Loucy (cell line): ENCODE measurements around the gene SCIMP.

ENCODE experiments used
- H2AFZ ChIP-seq: fragments of 200-600 bp; sonication (generic); 2 replicates; pipeline ENCODE4 v1.6.0; 2016; ENCODE audit warnings: antibody characterized with exemption, mild to moderate bottlenecking, low read length, moderate library complexity
- H3F3A ChIP-seq: fragments of 200-600 bp; 2 replicates; pipeline ENCODE4 v1.6.0; 2016; ENCODE audit warnings: antibody characterized with exemption, low read depth, mild to moderate bottlenecking
- H3K27me3 ChIP-seq: fragments of 200-600 bp; sonication (generic); 2 replicates; pipeline ENCODE4 v1.6.1; 2014; ENCODE audit warnings: low read length, mild to moderate bottlenecking; ENCODE audit not compliant: insufficient read depth, poor library complexity, severe bottlenecking
- H3K36me3 ChIP-seq: fragments of 200-600 bp; sonication (generic); 2 replicates; pipeline ENCODE4 v1.6.1; 2016; ENCODE audit warnings: low read length; ENCODE audit not compliant: insufficient read depth
- H3K4me1 ChIP-seq: fragments of 200-600 bp; sonication (generic); 2 replicates; pipeline ENCODE4 v1.5.1; 2014; ENCODE audit warnings: low read length, mild to moderate bottlenecking; ENCODE audit not compliant: insufficient read depth, poor library complexity, severe bottlenecking
- H3K4me2 ChIP-seq: fragments of 200-600 bp; sonication (generic); 2 replicates; pipeline ENCODE4 v1.6.0; 2014; ENCODE audit warnings: antibody characterized with exemption, low read length, low read depth, mild to moderate bottlenecking; ENCODE audit not compliant: poor library complexity, severe bottlenecking
- H3K4me3 ChIP-seq: fragments of 200-600 bp; sonication (generic); 2 replicates; pipeline ENCODE4 v1.5.1; 2014; ENCODE audit warnings: low read length, mild to moderate bottlenecking, mixed read lengths; ENCODE audit not compliant: poor library complexity, severe bottlenecking
- H3K79me2 ChIP-seq: fragments of 200-600 bp; sonication (generic); 2 replicates; pipeline ENCODE4 v1.6.1; 2014; ENCODE audit warnings: low read length; ENCODE audit not compliant: insufficient read depth
- H3K9ac ChIP-seq: fragments of 200-600 bp; sonication (generic); 2 replicates; pipeline ENCODE4 v1.6.0; 2014; ENCODE audit warnings: mild to moderate bottlenecking, low read depth, low read length, moderate library complexity; ENCODE audit not compliant: poor library complexity, severe bottlenecking
- H3K9me2 ChIP-seq: fragments of 200-600 bp; sonication (generic); replicated peaks from 2 replicates; pipeline ENCODE4 v1.6.1; 2016; ENCODE audit warnings: low read depth, low read length, mixed read lengths
- H3K9me3 ChIP-seq: fragments of 200-600 bp; sonication (generic); 2 replicates; pipeline ENCODE4 v1.6.1; 2014; ENCODE audit warnings: mild to moderate bottlenecking, antibody characterized with exemption, low read length, low read depth; ENCODE audit not compliant: insufficient read depth
- H4K20me1 ChIP-seq: fragments of 200-600 bp; sonication (generic); 2 replicates; pipeline ENCODE4 v1.6.0; 2014; ENCODE audit warnings: antibody characterized with exemption, low read length, mild to moderate bottlenecking; ENCODE audit not compliant: insufficient read depth, poor library complexity, severe bottlenecking
- CTCF ChIP-seq: fragments of 200-600 bp; sonication (generic); conservative IDR thresholded peaks from 2 replicates; pipeline ENCODE4 v1.5.1; 2014; ENCODE audit warnings: mild to moderate bottlenecking, antibody characterized with exemption, low read length
- EZH2phosphoT487 ChIP-seq: fragments of 200-600 bp; IDR thresholded peaks from 2 replicates; pipeline ENCODE4 v1.6.1; 2018; ENCODE audit warnings: antibody characterized with exemption, mild to moderate bottlenecking, moderate library complexity, borderline replicate concordance

SCIMP gene

GRCh38 chr17:5264893-5265292, 30.2 kb upstream of the SCIMP start:
- H3K9me3 ChIP-seq, result no peaks in the 10 kb centered on the region
- H3F3A ChIP-seq, result no peaks in the 10 kb centered on the region
- no peaks in the 10 kb centered on the region for H3K9me2 ChIP-seq
- H3K4me1 ChIP-seq, result peaks cover 5% of the 10 kb centered on the region
- H4K20me1 ChIP-seq, result no peaks in the 10 kb centered on the region
- no peaks in the 10 kb centered on the region for H3K27me3 ChIP-seq
- H3K36me3 ChIP-seq, result no peaks in the 10 kb centered on the region
- no peak overlapping the region for H3K9ac ChIP-seq
- H2AFZ ChIP-seq, result peak overlapping the region; percentile 63
- no peak overlapping the region for H3K4me2 ChIP-seq
- no peak for TF ChIP-seq CTCF
- TF ChIP-seq EZH2phosphoT487, result no peak
- no peak overlapping the region for H3K4me3 ChIP-seq
- H3K79me2 ChIP-seq, result no peaks in the 10 kb centered on the region

- no peaks in the 10 kb centered on the region for H3F3A ChIP-seq
- TF ChIP-seq CTCF (no peak), EZH2phosphoT487 (no peak)
- no peaks in the 10 kb centered on the region for H3K27me3 ChIP-seq
- H4K20me1 ChIP-seq, result no peaks in the 10 kb centered on the region
- H3K36me3 ChIP-seq, result no peaks in the 10 kb centered on the region
- H3K9me3 ChIP-seq, result no peaks in the 10 kb centered on the region
- no peak overlapping the region for H3K4me2 ChIP-seq
- H3K4me1 ChIP-seq, result peaks cover 5% of the 10 kb centered on the region
- no peak overlapping the region for H3K9ac ChIP-seq
- H3K9me2 ChIP-seq, result no peaks in the 10 kb centered on the region
- no peak overlapping the region for H3K4me3 ChIP-seq
- H2AFZ ChIP-seq, result no peak overlapping the region
- no peaks in the 10 kb centered on the region for H3K79me2 ChIP-seq
These were observed 28.8 kb upstream of the SCIMP start for GRCh38 chr17:5263441-5263840.

- H3K4me3 ChIP-seq, result no peak overlapping the region
- no peak overlapping the region for H3K9ac ChIP-seq
- no peak overlapping the region for H2AFZ ChIP-seq
- no peaks in the 10 kb centered on the region for H3F3A ChIP-seq
- H3K9me3 ChIP-seq, result no peaks in the 10 kb centered on the region
- H3K4me1 ChIP-seq, result peaks cover 5% of the 10 kb centered on the region
- no peaks in the 10 kb centered on the region for H3K27me3 ChIP-seq
- no peak overlapping the region for H3K4me2 ChIP-seq
- TF ChIP-seq CTCF (no peak), EZH2phosphoT487 (no peak)
- H3K36me3 ChIP-seq, result no peaks in the 10 kb centered on the region
- no peaks in the 10 kb centered on the region for H4K20me1 ChIP-seq
- H3K9me2 ChIP-seq, result no peaks in the 10 kb centered on the region
- no peaks in the 10 kb centered on the region for H3K79me2 ChIP-seq
These were observed 27.8 kb upstream of the SCIMP start for GRCh38 chr17:5262416-5262991.
